T-helper 1 cell treated with Interleukin-12 subunit alpha and Interleukin-12 subunit beta and Interleukin-4 antibody, amounts not matched to agents 30 μg/mL and 1 μg/mL, for 36 hours (primary cell): ENCODE data around the gene ARID3A.
"Not testable (repeated sequence)": the region's sequence is repeated elsewhere in the genome, so short reads cannot be mapped to it uniquely, and the experiment has no call there.

Experiments
- H3K27ac Mint-ChIP-seq: one replicate; pipeline ENCODE4 v1.8.0; 2021; ENCODE audit warnings: mild to moderate bottlenecking, mixed read lengths
- H3K27me3 Mint-ChIP-seq: one replicate; pipeline ENCODE4 v1.8.0; 2021; ENCODE audit warnings: low read depth, mixed read lengths
- H3K36me3 Mint-ChIP-seq: one replicate; pipeline ENCODE4 v1.8.0; 2021; ENCODE audit warnings: low read depth, mixed read lengths
- H3K4me1 Mint-ChIP-seq: one replicate; pipeline ENCODE4 v1.8.0; 2021; ENCODE audit warnings: low read depth, mixed read lengths
- H3K4me3 Mint-ChIP-seq: one replicate; pipeline ENCODE4 v1.8.0; 2021; ENCODE audit warnings: mild to moderate bottlenecking, moderate library complexity, mixed read lengths
- H3K9me3 Mint-ChIP-seq: one replicate; pipeline ENCODE4 v1.8.0; 2021; ENCODE audit warnings: mixed read lengths

The ARID3A gene

DNA sequence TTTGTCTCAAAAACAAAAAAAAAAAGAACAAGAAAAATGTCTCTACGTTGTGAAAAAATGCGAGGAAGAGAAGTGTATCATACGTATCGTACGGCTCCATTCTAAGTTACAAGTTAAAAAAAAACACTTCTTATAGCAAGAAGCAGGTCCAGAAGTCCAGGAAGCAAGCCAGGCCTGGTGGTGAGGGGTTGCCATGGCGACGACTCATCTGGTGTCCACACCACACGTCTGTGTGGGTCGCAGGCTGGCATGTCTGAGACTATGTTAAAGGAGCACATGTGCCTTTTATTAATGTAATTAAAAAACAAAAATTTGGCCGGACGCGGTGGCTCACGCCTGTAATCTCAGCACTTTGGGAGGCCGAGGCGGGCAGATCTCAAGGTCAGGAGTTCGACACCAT is 38.8 kb upstream of the ARID3A start:
- peaks cover 13% of the 10 kb centered on the region for H3K36me3 Mint-ChIP-seq
- H3K27ac Mint-ChIP-seq: no peak overlapping the region
- no peaks in the 10 kb centered on the region for H3K9me3 Mint-ChIP-seq
- no peak overlapping the region for H3K4me3 Mint-ChIP-seq
- H3K4me1 Mint-ChIP-seq: peaks cover 4% of the 10 kb centered on the region
- no peaks in the 10 kb centered on the region for H3K27me3 Mint-ChIP-seq

DNA sequence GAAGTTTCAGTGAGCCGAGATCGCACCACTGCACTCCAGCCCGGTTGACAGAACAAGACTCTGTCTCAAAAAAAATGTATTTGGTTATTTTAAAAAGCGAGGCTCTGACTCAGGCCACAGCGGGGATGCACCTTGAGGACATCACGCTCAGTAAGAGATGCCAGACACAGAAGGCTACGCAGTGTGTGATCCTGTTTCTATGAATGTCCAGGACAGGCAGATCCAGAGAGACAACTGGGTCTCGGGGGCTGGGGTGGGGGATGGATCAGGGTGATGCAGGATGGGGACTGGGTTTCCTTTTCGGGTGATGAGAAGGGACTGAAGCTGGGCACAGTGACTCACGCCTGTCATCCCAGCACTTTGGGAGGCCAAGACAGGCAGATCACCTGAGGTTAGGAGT is 38.2 kb upstream of the ARID3A start:
- Mint-ChIP-seq H3K9me3 (no peaks in the 10 kb centered on the region), H3K4me3 (no peak overlapping the region), H3K27ac (no peak overlapping the region), H3K27me3 (no peaks in the 10 kb centered on the region), H3K36me3 (peaks cover 10% of the 10 kb centered on the region), H3K4me1 (peaks cover 5% of the 10 kb centered on the region)

DNA sequence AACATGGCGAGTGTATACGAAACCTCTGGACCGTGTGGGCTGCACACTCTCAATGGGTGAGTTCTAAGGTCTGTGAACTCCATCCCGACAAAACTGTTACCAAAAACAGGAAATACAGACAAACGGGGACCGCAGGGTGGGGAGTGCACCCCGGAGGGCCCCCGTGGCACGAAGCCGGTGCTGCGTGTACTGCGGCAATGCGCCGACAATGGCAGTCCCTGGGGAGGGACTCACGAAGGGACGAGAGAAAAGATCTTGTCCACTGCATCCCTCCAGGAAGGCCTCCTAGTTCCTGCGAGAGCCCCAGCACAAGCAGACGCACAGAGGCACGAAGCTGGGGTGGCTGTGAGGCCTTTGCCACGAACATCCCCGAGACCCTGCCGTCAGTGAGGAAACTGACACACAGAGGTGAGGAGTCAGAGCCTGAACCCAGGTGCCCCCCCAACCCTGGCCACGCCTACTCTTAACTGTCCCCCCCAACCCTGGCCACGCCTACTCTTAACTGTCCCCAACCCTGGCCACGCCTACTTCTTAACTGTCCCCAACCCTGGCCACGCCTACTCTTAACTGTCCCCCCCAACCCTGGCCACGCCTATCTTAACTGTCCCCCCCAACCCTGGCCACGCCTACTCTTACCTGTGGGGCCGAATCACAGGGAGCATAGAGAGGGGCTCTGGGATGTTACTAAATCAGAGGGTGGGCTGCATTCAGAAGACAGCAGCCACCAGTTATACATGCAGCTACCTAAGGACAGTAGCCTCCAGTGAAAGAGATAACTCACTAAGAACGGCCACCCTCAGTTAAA is 37.1 kb upstream of the ARID3A start:
- peaks cover 15% of the 10 kb centered on the region for H3K36me3 Mint-ChIP-seq
- no peaks in the 10 kb centered on the region for H3K9me3 Mint-ChIP-seq
- H3K27ac Mint-ChIP-seq: peak overlapping the region; percentile 68
- peak overlapping the region; percentile 21 for H3K4me3 Mint-ChIP-seq
- no peaks in the 10 kb centered on the region for H3K27me3 Mint-ChIP-seq
- H3K4me1 Mint-ChIP-seq: peaks cover 11% of the 10 kb centered on the region

DNA sequence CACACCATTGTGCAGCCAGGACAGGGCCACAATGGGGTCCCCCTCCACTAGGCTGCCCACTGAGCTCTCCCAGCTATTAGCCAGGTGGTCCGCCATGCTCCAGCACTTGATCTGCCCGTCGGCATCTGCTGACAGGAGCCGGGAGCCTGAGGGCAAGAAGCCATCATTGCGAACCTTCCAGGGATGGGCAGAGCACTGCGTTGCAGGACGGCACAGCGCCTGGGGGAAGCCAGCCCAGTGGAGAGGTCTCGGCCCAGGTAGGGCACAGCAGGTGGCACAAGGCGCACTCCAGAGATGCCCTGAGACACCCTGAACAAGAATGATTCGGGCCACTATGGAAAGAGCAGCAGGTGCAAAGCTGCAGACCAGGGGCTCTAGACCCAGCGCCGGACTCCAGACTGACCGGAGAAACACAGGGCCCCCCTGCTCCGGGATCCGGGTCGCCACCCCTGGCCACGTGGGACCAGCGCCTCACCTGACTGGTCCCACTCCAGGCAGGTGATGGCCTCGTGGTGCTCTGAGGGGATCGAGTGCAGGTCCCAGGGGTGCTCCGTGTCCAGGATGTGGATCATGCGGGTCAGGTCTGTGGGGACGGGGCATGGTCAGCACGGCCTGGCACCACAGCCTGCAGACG is 36.1 kb upstream of the ARID3A start:
- no peaks in the 10 kb centered on the region for H3K27me3 Mint-ChIP-seq
- no peak overlapping the region for H3K4me3 Mint-ChIP-seq
- peaks cover 13% of the 10 kb centered on the region for H3K36me3 Mint-ChIP-seq
- H3K4me1 Mint-ChIP-seq: peaks cover 11% of the 10 kb centered on the region
- H3K27ac Mint-ChIP-seq: peak overlapping the region; percentile 31
- no peaks in the 10 kb centered on the region for H3K9me3 Mint-ChIP-seq

DNA sequence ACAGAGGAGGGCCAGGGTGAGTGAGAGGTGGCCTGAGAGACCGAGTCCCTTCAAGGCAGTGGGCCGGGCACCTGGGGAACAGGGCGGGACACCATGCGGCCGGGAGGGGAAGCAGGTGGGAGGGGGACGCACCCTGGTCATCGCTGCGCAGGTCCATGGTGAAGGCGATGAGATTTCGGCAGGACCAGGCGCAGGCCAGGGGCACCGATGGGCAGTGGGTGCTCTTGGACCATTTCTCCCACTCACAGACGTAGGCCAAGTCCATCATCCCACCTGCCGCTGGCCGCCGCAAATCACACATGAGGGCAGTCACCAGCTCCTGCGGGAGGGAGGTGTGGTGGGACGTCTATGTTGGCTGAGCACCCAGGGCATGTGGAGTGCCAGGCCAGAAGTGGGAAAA is 35.0 kb upstream of the ARID3A start:
- Mint-ChIP-seq H3K36me3 (peaks cover 11% of the 10 kb centered on the region), H3K9me3 (no peaks in the 10 kb centered on the region), H3K27me3 (no peaks in the 10 kb centered on the region), H3K4me1 (peaks cover 11% of the 10 kb centered on the region), H3K4me3 (peak overlapping the region; percentile 72), H3K27ac (peak overlapping the region; percentile 68)

DNA sequence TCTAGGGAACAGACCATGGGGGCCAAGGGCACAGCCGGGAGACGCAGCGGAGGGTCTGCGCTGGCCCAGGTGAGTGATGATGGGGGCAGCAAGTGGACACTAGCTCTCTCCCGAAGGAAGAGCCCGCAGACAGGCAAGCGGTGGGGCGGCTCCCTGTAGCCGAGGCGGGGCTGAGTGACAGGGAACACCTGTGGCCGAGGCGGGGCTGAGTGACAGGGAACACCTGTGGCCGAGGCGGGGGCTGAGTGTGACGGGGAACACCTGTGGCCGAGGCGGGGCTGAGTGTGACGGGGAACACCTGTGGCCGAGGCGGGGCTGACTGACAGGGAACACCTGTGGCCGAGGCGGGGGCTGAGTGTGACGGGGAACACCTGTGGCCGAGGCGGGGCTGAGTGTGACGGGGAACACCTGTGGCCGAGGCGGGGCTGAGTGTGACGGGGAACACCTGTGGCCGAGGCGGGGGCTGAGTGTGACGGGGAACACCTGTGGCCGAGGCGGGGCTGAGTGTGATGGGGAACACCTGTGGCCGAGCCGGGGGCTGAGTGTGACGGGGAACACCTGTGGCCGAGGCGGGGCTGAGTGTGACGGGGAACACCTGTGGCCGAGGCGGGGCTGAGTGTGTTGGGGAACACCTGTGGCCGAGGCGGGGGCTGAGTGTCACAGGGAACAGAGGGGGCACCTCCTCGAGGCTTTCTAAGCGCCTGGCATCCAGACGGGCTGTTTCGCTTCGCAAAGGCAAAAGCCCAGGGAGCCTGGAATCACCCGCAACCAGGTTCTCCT is 34.2 kb upstream of the ARID3A start:
- Mint-ChIP-seq H3K36me3 (peaks cover 14% of the 10 kb centered on the region), H3K4me1 (peaks cover 11% of the 10 kb centered on the region), H3K4me3 (peak overlapping the region; percentile 86), H3K27ac (peak overlapping the region; percentile 87)
- not testable (repeated sequence) for H3K27me3 Mint-ChIP-seq, H3K9me3 Mint-ChIP-seq

DNA sequence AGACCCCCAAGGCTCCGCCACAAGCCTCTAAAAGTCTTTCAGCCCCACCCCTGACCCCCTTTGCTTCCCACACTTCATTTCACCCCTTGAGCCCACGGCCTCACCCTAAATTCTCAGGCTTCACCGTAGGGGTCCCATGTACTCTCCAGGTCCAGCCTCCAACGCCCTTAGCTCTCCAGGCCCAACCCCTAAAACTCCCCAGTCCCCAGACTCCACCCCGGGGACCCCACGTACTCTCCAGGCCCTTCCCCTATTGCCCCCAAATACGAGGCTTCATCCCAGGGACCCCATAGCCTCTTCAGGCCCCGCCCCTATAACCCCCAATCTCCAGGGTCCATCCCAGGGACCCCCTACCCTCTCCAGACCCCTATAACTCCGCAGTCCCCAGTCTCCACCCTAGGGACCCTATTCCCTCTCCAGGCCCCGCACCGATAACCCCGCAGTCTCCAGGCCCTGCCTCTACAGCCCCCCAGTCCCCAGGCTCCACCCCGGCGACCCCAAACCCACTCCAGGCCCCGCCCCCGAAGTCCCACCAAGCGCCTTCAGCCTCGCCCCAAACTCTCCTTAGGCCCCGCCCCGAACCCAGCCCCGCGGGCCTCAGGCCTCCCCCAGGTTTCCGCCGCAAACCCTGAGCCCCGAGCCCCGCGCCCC is 33.5 kb upstream of the ARID3A start:
- Mint-ChIP-seq H3K4me3 (peak overlapping the region; percentile 86), H3K36me3 (peaks cover 11% of the 10 kb centered on the region), H3K9me3 (no peaks in the 10 kb centered on the region), H3K4me1 (peaks cover 11% of the 10 kb centered on the region), H3K27me3 (no peaks in the 10 kb centered on the region), H3K27ac (peak overlapping the region; percentile 87)

DNA sequence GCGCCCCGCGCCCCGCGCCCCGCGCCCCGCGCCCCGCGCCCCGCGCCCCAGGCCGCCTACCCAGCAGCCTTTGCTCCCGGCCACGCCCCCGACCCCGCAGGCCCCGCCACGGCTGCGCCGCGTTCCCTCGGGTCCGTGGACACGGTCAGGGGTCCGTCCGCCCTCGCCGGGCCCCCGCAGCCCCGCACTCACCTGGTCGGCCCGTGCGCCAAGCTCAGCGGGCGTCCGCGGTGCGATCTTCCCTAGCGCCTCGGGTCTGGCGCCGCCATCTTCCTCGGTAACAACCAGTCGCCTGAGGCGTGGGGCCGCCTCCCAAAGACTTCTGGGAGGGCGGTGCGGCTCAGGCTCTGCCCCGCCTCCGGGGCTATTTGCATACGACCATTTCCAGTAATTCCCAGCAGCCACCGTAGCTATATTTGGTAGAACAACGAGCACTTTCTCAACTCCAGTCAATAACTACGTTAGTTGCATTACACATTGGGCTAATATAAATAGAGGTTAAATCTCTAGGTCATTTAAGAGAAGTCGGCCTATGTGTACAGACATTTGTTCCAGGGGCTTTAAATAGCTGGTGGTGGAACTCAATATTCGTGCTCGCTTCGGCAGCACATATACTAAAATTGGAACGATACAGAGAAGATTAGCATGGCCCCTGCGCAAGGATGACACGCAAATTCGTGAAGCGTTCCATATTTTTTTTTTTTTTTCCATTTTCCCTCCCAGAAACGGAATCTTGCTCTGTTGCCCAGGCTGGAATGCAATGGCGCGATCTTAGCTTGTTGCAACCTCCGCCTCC is 32.7 kb upstream of the ARID3A start, which contains the start of the genes MED16 and RNU6-9:
TSS of gene MED16 (minus strand) at position 294 of the 796 bp plus-strand sequence. CDS start 2,056 bp downstream, outside the sequence.
TSS of gene RNU6-9 (plus strand) at position 591 of the 796 bp plus-strand sequence.
- H3K4me1 Mint-ChIP-seq: peaks cover 13% of the 10 kb centered on the region
- peaks cover 11% of the 10 kb centered on the region for H3K36me3 Mint-ChIP-seq
- H3K27me3 Mint-ChIP-seq: no peaks in the 10 kb centered on the region
- H3K27ac Mint-ChIP-seq: peak within 1 kb of the TSS; percentile 96
- H3K9me3 Mint-ChIP-seq: no peaks in the 10 kb centered on the region
- peak within 1 kb of the TSS; percentile 93 for H3K4me3 Mint-ChIP-seq

DNA sequence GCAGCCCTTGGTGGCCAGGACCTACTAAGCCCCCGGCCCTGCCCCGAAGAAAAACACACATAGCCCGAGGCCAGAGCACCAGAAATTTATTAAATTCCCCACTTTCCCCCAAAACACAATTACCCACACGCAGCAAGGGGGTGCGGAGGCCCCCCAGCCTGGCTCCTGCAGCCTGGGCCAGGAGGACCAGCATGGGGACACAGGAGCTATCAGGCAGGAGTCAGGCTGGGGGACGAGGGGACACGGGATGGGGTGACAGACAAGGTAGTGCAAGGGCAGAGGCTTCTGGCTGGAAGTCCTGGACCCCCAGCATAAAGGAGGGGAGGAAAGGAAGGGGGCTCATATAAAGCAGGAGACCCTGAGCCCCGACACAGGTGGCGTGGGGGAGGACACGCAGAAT is 29.4 kb upstream of the ARID3A start:
- no peaks in the 10 kb centered on the region for H3K27me3 Mint-ChIP-seq
- H3K9me3 Mint-ChIP-seq: no peaks in the 10 kb centered on the region
- H3K36me3 Mint-ChIP-seq: peaks cover 10% of the 10 kb centered on the region
- no peak overlapping the region for H3K27ac Mint-ChIP-seq
- H3K4me3 Mint-ChIP-seq: no peak overlapping the region
- H3K4me1 Mint-ChIP-seq: peaks cover 12% of the 10 kb centered on the region

DNA sequence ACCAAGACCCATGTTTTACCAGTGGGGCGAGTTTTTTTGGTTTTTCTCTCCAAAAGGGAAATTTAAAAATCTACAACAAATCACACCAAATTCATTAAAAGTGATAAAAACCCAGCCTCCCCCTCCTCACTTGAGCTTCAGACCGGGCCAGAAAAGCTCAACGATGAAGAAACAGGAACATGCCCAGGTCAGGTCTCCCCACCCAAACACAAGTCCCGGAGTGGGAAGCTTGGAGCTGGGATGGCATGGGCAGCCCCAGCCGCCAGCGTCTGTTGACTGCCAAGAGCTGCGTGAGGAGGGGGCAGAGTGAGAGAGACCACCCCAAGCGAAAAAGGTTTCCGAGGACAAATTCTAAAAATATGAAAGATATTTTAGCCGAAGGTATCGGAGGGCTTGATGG is 28.8 kb upstream of the ARID3A start:
- Mint-ChIP-seq H3K27ac (no peak overlapping the region), H3K4me1 (peaks cover 12% of the 10 kb centered on the region), H3K4me3 (no peak overlapping the region), H3K36me3 (peaks cover 10% of the 10 kb centered on the region), H3K9me3 (no peaks in the 10 kb centered on the region), H3K27me3 (no peaks in the 10 kb centered on the region)

DNA sequence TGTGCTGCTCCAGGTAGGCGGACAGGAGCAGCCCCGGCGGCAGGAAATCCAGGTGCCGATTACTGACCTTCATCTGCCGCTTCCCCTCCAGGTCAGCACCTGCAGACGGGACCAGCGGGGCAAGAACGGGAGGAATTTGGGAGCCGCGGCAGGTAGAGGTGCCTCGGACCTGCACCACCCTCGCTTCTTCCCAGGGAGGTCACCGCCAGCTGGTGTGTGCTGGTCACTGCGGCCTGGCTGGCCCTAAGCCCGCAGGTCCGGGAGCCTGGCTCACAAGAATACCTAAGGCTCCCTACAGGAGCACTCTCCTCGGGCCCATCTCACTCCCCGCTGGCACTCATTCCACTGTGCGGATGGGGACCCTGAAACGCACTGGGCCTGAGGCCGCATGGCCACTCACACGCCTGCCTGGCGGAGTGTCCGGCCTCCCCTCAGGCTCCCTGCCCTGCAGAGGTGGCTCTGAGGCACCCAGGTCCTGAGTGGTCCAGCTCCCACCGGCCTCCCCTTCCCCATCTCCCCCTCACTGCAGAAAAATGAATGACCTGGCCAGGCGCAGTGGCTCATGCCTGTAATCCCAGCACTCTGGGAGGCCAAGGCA is 28.3 kb upstream of the ARID3A start:
- Mint-ChIP-seq H3K27me3 (no peaks in the 10 kb centered on the region), H3K36me3 (peaks cover 10% of the 10 kb centered on the region), H3K9me3 (no peaks in the 10 kb centered on the region), H3K4me3 (no peak overlapping the region), H3K4me1 (peaks cover 11% of the 10 kb centered on the region), H3K27ac (no peak overlapping the region)

DNA sequence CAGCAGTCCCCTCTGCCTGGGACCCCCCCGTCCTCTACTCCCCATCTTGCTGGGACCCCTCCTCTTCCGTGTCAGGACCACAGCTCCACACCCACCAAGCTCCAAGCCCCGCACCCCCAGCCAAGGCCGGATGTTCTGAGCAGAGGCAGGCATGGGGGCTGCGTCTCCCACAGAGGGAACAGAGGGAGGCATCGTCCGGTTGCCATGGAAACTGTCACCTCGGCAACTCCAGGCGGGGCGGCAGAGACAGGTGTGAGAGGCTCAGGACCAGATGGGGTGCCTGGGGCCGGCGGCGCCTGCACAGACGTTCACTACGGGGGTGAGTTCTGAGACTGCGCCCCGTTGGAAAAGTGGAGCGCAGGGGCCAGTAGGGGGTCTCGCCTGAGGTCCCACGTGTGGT is 27.2 kb upstream of the ARID3A start:
- no peaks in the 10 kb centered on the region for H3K27me3 Mint-ChIP-seq
- no peak overlapping the region for H3K4me3 Mint-ChIP-seq
- H3K27ac Mint-ChIP-seq: no peak overlapping the region
- peaks cover 5% of the 10 kb centered on the region for H3K4me1 Mint-ChIP-seq
- peaks cover 5% of the 10 kb centered on the region for H3K36me3 Mint-ChIP-seq
- no peaks in the 10 kb centered on the region for H3K9me3 Mint-ChIP-seq

DNA sequence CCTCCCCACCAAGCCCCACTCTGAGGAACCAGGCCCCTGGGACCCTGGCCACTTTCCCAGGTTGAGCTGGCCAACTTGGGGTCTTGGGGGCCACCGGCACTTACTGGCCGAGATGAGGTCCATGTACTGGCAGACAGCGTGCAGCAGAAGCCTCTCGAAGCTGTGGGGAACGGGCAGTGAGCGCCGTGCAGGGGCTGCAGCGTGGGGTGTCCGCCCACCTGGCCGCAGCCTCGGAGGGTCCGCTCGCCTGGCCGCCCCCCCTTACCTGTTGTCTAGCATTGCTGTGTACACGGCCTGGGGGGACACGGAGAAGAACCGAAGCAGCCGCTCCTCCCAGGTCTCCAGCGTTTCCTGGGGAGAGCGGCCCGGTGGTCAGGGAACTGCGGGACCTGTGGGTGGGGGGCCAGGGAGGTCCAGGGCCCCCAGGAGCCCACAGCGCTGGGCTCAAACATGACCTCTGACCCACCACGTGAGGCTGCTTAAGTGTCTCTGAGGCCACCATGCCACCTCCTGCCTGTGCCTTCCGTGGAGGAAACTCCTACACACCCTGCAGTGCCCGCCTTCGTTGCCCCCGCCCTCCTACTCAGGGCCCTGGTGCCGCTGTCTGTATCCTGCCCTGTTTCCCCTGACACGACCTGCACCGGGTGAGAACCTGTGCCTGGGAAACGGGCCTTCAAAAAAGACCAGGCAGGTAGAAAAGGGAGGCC is 26.3 kb upstream of the ARID3A start:
- no peaks in the 10 kb centered on the region for H3K9me3 Mint-ChIP-seq
- H3K4me1 Mint-ChIP-seq: peaks cover 10% of the 10 kb centered on the region
- H3K27ac Mint-ChIP-seq: no peak overlapping the region
- H3K27me3 Mint-ChIP-seq: no peaks in the 10 kb centered on the region
- no peak overlapping the region for H3K4me3 Mint-ChIP-seq
- peaks cover 11% of the 10 kb centered on the region for H3K36me3 Mint-ChIP-seq
